Measurements from ENCODE around the gene PIR. TPM values are rescaled to one million over a fixed set of nuclear protein-coding genes. Genes with fewer than 3 reads are reported as not detected.

PIR gene
- total RNA-seq, 2 experiments from 2014 or later: 1.9 to 3.5 TPM

DNA sequence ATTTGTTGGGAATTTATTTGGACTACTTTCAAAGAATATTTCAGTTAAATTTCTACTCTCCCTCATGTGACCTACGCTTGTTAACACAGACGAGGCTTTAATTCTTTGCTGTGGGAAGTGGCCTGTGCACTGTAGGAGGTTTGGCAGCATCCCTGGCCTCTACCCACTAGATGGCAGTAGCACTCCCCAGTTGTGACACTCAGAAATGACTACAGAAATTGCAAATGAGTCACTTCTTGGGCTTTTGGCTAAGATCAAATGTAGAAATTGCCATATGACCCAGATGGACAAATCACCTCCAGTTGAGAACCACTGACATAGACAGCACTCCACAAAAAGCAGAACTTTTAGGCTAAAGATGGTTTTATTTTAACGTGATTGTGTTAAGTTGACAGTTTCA is 22.1 kb downstream of the PIR start:
- H3K9me3 ChIP-seq (ENCODE audit: low read length): no peaks in the 10 kb centered on the region
- H3K27ac ChIP-seq (ENCODE audit: low read depth, low read length, poor library complexity, severe bottlenecking): no peak overlapping the region
- H3K9me2 ChIP-seq (ENCODE audit: insufficient read depth, low read length): no peaks in the 10 kb centered on the region
- ChIA-PET CTCF (ENCODE audit: unreplicated experiment) (no interaction called here), POLR2A (no interaction called here)
- no TSS peak for BruUV-seq (replicated peaks)
- H3K79me2 ChIP-seq (ENCODE audit: insufficient read depth, low read depth, low read length): no peaks in the 10 kb centered on the region
- no peak overlapping the region for H3K4me2 ChIP-seq (ENCODE audit: low read length)
- DNase-seq (ENCODE audit: low spot score): peak; percentile 50
- intact Hi-C loops (cut with micrococcal nuclease; ENCODE audit: unreplicated experiment): loop anchor here (1.0 kb wide), 1 partner anchor 94 kb away; no protein-coding TSS in a partner anchor
- H2AFZ ChIP-seq (ENCODE audit: low read length): no peak overlapping the region
- H3K4me3 ChIP-seq (ENCODE audit: low read depth, low read length, poor library complexity, severe bottlenecking): no peak overlapping the region
- H4K20me1 ChIP-seq (ENCODE audit: insufficient read depth, low read length): no peaks in the 10 kb centered on the region
- H3K4me1 ChIP-seq (ENCODE audit: insufficient read depth, low read length, poor library complexity, severe bottlenecking): peaks cover 2% of the 10 kb centered on the region
- no peaks in the 10 kb centered on the region for H3K36me3 ChIP-seq (ENCODE audit: insufficient read depth, low read length)
- TF ChIP-seq EZH2phosphoT487 (IDR thresholded peaks at IDR 0.05; ENCODE audit: borderline replicate concordance, low read depth, low read length): no peak
- TF ChIP-seq, protein P1, sequence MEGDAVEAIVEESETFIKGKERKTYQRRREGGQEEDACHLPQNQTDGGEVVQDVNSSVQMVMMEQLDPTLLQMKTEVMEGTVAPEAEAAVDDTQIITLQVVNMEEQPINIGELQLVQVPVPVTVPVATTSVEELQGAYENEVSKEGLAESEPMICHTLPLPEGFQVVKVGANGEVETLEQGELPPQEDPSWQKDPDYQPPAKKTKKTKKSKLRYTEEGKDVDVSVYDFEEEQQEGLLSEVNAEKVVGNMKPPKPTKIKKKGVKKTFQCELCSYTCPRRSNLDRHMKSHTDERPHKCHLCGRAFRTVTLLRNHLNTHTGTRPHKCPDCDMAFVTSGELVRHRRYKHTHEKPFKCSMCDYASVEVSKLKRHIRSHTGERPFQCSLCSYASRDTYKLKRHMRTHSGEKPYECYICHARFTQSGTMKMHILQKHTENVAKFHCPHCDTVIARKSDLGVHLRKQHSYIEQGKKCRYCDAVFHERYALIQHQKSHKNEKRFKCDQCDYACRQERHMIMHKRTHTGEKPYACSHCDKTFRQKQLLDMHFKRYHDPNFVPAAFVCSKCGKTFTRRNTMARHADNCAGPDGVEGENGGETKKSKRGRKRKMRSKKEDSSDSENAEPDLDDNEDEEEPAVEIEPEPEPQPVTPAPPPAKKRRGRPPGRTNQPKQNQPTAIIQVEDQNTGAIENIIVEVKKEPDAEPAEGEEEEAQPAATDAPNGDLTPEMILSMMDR (conservative IDR thresholded peaks at IDR 0.05; ENCODE audit: low read length): peak; percentile 81

DNA sequence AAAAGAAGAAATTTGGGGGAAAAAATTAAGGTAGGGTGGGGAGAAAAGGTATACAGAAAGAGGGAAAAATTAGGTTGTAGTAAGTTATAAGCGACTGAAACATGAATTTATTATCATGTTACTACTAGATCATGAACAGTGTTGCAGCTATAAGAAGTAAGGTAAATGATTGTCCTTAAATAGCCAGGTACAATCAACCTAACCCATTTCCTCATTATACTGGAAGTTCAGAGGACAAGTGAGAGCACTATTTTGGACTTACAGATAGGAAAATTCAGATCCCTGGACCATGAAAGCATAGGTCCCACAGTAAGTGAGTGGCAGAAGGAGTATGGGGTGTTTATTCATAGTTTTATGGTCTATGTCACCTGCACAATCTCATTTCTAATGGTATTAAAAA is 23.5 kb downstream of the PIR start:
- ChIA-PET CTCF (ENCODE audit: unreplicated experiment) (no interaction called here), POLR2A (interaction anchor here (0.6 to 1.0 kb wide), 7 partner anchors 19 to 263 kb away, joined by 3 to 4 read pairs (median 3); no protein-coding TSS in a partner anchor)
- Histone ChIP-seq H3K9me2 (ENCODE audit: insufficient read depth, low read length) (no peaks in the 10 kb centered on the region), H3K9me3 (ENCODE audit: low read length) (no peaks in the 10 kb centered on the region), H3K4me1 (ENCODE audit: insufficient read depth, low read length, poor library complexity, severe bottlenecking) (peaks cover 16% of the 10 kb centered on the region), H3K27ac (ENCODE audit: low read depth, low read length, poor library complexity, severe bottlenecking) (no peak overlapping the region), H2AFZ (ENCODE audit: low read length) (no peak overlapping the region), H3K36me3 (ENCODE audit: insufficient read depth, low read length) (no peaks in the 10 kb centered on the region), H3K4me2 (ENCODE audit: low read length) (no peak overlapping the region), H4K20me1 (ENCODE audit: insufficient read depth, low read length) (no peaks in the 10 kb centered on the region), H3K79me2 (ENCODE audit: insufficient read depth, low read depth, low read length) (no peaks in the 10 kb centered on the region), H3K4me3 (ENCODE audit: low read depth, low read length, poor library complexity, severe bottlenecking) (no peak overlapping the region)
- no peak for DNase-seq (ENCODE audit: low spot score)
- intact Hi-C loops (cut with micrococcal nuclease; ENCODE audit: unreplicated experiment): loop anchor here (2.0 kb wide), 1 partner anchor 169 kb away; no protein-coding TSS in a partner anchor
- BruUV-seq (replicated peaks): no TSS peak
- TF ChIP-seq, protein P1 (conservative IDR thresholded peaks at IDR 0.05; ENCODE audit: low read length): no peak
- no peak for TF ChIP-seq EZH2phosphoT487 (IDR thresholded peaks at IDR 0.05; ENCODE audit: borderline replicate concordance, low read depth, low read length)

DNA sequence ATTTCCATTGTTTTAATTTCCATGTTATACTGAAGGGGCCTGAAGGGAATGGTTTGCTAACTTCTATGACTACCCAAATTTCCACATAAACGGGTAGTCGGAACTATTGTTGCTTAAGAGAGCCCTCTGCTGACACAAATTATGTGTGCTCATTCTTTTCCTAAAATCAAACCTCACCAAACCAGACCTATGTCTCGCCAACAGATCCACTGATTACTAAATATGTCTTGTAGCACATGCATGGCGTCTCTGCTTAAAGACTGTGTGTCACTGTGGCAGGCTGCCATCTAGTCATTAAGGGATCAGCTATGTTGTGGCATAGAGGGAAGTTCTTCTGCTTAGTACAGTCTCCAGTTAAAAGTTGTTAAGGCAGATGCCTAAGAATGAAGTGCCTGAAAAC is 25.1 kb downstream of the PIR start:
- H3K27ac ChIP-seq (ENCODE audit: low read depth, low read length, poor library complexity, severe bottlenecking): no peak overlapping the region
- peak; percentile 45 for DNase-seq (ENCODE audit: low spot score)
- no peaks in the 10 kb centered on the region for H3K79me2 ChIP-seq (ENCODE audit: insufficient read depth, low read depth, low read length)
- peaks cover 20% of the 10 kb centered on the region for H3K4me1 ChIP-seq (ENCODE audit: insufficient read depth, low read length, poor library complexity, severe bottlenecking)
- BruUV-seq (replicated peaks): no TSS peak
- H3K9me3 ChIP-seq (ENCODE audit: low read length): no peaks in the 10 kb centered on the region
- CTCF ChIA-PET (ENCODE audit: unreplicated experiment): interaction anchor here (0.8 to 2.8 kb wide), 2 partner anchors 118 to 168 kb away, joined by 3 to 17 read pairs; no protein-coding TSS in a partner anchor
- intact Hi-C loops (cut with micrococcal nuclease; ENCODE audit: unreplicated experiment): loop anchor here (1.0 to 2.0 kb wide), 2 partner anchors 119 to 167 kb away; no protein-coding TSS in a partner anchor
- TF ChIP-seq, protein P1 (conservative IDR thresholded peaks at IDR 0.05; ENCODE audit: low read length): peak; percentile 69
- no peak for TF ChIP-seq EZH2phosphoT487 (IDR thresholded peaks at IDR 0.05; ENCODE audit: borderline replicate concordance, low read depth, low read length)
- H2AFZ ChIP-seq (ENCODE audit: low read length): peak overlapping the region; percentile 25; the same call in 1 of the 2 replicates
- no peaks in the 10 kb centered on the region for H4K20me1 ChIP-seq (ENCODE audit: insufficient read depth, low read length)
- POLR2A ChIA-PET: interaction anchor here (0.6 to 1.6 kb wide), 3 partner anchors 118 to 1208 kb away, joined by 3 to 10 read pairs (median 5); no protein-coding TSS in a partner anchor
- no peak overlapping the region for H3K4me3 ChIP-seq (ENCODE audit: low read depth, low read length, poor library complexity, severe bottlenecking)
- no peaks in the 10 kb centered on the region for H3K36me3 ChIP-seq (ENCODE audit: insufficient read depth, low read length)
- no peaks in the 10 kb centered on the region for H3K9me2 ChIP-seq (ENCODE audit: insufficient read depth, low read length)
- H3K4me2 ChIP-seq (ENCODE audit: low read length): no peak overlapping the region
